Bronchial epithelial cell (primary cell): Measurements from ENCODE around the gene CKS1B. TPM values are rescaled to one million over a fixed set of nuclear protein-coding genes. Genes with fewer than 3 reads are reported as not detected.

Experiments used
- DNase-seq: peaks from one replicate; pipeline ENCODE4 v3.0.0-alpha.2; 2010; ENCODE audit warnings: low read depth
- FAIRE-seq: peaks from 2 replicates; lab custom pipeline; 2011; peaks lifted over from hg19 to GRCh38; lab: Jason Lieb, UNC
- H3K27me3 ChIP-seq: 2 replicates; pipeline ENCODE4 v1.5.1; 2011; ENCODE audit warnings: low read length; ENCODE audit not compliant: control insufficient read depth, insufficient read depth
- H3K36me3 ChIP-seq: 2 replicates; pipeline ENCODE4 v1.5.1; 2011; ENCODE audit warnings: low read length; ENCODE audit not compliant: control insufficient read depth, insufficient read depth
- H3K4me3 ChIP-seq: 2 replicates; pipeline ENCODE4 v1.5.1; 2011; ENCODE audit warnings: mild to moderate bottlenecking, low read depth, low read length, control low read depth
- CTCF ChIP-seq: IDR thresholded peaks from 2 replicates; pipeline ENCODE4 v1.5.1; 2011; ENCODE audit warnings: mild to moderate bottlenecking, moderate library complexity, low read length, control low read depth, inconsistent platforms; ENCODE audit not compliant: insufficient read depth, severe bottlenecking
- total RNA-seq: library from RNA; depleted of rRNA; stranded (reverse); fragments of >200 nt; gene quantifications from 2 replicates; pipeline ENCODE4 v1.2.1, GENCODE V29; 2014

The CKS1B gene
- total RNA-seq, 1 donor from 2014 or later = 56.3 TPM

GRCh38 chr1:154953611-154954038, 20.9 kb upstream of the CKS1B start:
- no peaks in the 10 kb centered on the region for H3K36me3 ChIP-seq
- H3K4me3 ChIP-seq = no peak overlapping the region
- FAIRE-seq (no peak), DNase-seq (no peak)
- no peaks in the 10 kb centered on the region for H3K27me3 ChIP-seq
- TF ChIP-seq CTCF = no peak

GRCh38 chr1:154954541-154954940, 19.9 kb upstream of the CKS1B start:
- no peak for DNase-seq
- TF ChIP-seq CTCF = no peak
- Histone ChIP-seq H3K27me3 (no peaks in the 10 kb centered on the region), H3K4me3 (no peak overlapping the region), H3K36me3 (peaks cover 2% of the 10 kb centered on the region)
- no peak for FAIRE-seq

GRCh38 chr1:154955039-154955717, 19.3 kb upstream of the CKS1B start:
- Histone ChIP-seq H3K27me3 (no peaks in the 10 kb centered on the region), H3K4me3 (peak overlapping the region; percentile 49), H3K36me3 (peaks cover 2% of the 10 kb centered on the region)
- no peak for TF ChIP-seq CTCF
- FAIRE-seq = no peak
- peak; percentile 32 for DNase-seq

GRCh38 chr1:154955718-154956543, 18.6 kb upstream of the CKS1B start, which contains the start of gene PBXIP1:
TSS of gene PBXIP1 (minus strand) at chr1:154956099. CDS start at chr1:154953721, 2,378 bp downstream.
- DNase-seq (peak; percentile 92), FAIRE-seq (no peak)
- H3K4me3 ChIP-seq = peak within 1 kb of the TSS; percentile 49

GRCh38 chr1:154956544-154956941, 17.9 kb upstream of the CKS1B start:
- TF ChIP-seq CTCF = no peak
- H3K36me3 ChIP-seq = peaks cover 2% of the 10 kb centered on the region
- DNase-seq (no peak), FAIRE-seq (no peak)
- H3K27me3 ChIP-seq = no peaks in the 10 kb centered on the region
- peak overlapping the region; percentile 49 for H3K4me3 ChIP-seq

More at GRCh38 chr1:154955718-154956543, 18.6 kb upstream of the CKS1B start, which contains the start of gene PBXIP1:
- Histone ChIP-seq H3K27me3 (no peaks in the 10 kb centered on the region), H3K36me3 (peaks cover 2% of the 10 kb centered on the region)
- peak; percentile 19 for TF ChIP-seq CTCF
